ENCODE results near the gene ANGPTL8.

DNA sequence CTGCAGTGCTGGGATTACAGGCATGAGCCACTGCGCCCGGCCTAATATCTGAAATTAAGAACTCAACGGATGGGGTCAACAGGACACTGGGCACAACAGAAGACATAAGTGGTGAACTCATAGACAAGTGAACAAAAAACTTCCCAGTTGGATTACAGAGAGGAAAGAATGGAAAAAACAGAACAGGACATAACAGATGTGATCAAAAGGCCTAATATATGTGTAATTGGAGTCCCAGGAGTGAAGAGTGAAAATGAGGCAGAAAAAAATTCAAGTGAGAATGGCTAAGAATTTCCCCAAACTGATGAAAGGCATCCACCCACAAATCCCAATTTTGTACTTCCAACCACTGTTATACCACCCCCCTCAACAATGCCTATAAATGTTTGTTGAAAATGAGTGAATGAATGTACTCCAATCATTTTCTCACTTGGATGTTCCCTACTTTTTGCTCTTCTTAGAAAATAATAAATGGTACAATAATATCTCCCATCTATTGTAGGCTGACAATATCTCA is 18.3 kb upstream of the ANGPTL8 start:
- TF ChIP-seq, protein P1, sequence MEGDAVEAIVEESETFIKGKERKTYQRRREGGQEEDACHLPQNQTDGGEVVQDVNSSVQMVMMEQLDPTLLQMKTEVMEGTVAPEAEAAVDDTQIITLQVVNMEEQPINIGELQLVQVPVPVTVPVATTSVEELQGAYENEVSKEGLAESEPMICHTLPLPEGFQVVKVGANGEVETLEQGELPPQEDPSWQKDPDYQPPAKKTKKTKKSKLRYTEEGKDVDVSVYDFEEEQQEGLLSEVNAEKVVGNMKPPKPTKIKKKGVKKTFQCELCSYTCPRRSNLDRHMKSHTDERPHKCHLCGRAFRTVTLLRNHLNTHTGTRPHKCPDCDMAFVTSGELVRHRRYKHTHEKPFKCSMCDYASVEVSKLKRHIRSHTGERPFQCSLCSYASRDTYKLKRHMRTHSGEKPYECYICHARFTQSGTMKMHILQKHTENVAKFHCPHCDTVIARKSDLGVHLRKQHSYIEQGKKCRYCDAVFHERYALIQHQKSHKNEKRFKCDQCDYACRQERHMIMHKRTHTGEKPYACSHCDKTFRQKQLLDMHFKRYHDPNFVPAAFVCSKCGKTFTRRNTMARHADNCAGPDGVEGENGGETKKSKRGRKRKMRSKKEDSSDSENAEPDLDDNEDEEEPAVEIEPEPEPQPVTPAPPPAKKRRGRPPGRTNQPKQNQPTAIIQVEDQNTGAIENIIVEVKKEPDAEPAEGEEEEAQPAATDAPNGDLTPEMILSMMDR (IDR thresholded peaks at IDR 0.05) = no peak
- no peak for TF ChIP-seq POLR2A (IDR thresholded peaks at IDR 0.05)

Measured in adrenal gland (tissue), 5 donors.